ENCODE measurements around the gene VASH1. TPM values are rescaled to one million over a fixed set of nuclear protein-coding genes. Genes with fewer than 3 reads are reported as not detected.

Gene VASH1
- total RNA-seq, 1 donor from 2014 or later = 59.9 TPM

GRCh38 chr14:76827696-76828296 is 66.5 kb downstream of the VASH1 start:
- FAIRE-seq (no peak), DNase-seq (ENCODE audit: low spot score in 2 of 2) (no peak)

DNA sequence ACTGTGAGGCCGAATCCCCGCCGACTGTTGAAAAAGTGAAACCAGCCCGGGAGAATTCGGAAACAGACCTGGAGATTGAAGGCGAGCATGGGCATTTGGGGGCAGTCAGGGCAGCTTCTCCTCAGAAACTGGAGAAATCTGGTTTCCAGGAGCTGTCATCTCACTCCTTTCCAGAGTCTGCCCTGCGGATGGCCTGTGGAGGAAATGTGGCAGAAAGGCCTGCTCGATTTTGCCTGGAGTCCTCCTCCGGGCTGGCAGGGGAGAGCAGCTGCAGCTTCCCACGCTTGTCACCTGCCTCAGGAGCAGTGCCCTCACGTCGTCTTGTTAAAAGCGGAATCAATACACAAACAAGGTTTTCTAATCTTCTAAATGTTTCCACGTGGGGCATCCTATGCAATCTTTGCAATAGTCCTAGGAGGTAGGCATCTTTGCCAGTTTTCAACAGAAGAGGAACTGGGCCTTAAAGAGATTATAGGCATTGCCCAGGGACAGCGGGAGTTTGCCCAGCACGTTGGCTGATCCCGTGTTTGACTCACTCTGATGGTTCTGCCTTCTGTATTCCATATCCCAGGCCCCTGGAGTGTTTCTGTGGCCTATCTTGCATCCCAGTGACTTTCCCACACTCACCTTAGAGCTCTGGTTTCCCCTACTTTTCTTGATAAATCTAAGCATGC is 67.2 kb downstream of the VASH1 start:
- DNase-seq (ENCODE audit: low spot score in 2 of 2) (no peak), FAIRE-seq (no peak)

GRCh38 chr14:76829013-76829365 is 67.7 kb downstream of the VASH1 start:
- DNase-seq (ENCODE audit: low spot score in 2 of 2) (no peak), FAIRE-seq (no peak)

GRCh38 chr14:76829650-76830421 is 68.6 kb downstream of the VASH1 start:
- FAIRE-seq (no peak), DNase-seq (ENCODE audit: low spot score in 2 of 2) (peak; percentile 44 to 77)

DNA sequence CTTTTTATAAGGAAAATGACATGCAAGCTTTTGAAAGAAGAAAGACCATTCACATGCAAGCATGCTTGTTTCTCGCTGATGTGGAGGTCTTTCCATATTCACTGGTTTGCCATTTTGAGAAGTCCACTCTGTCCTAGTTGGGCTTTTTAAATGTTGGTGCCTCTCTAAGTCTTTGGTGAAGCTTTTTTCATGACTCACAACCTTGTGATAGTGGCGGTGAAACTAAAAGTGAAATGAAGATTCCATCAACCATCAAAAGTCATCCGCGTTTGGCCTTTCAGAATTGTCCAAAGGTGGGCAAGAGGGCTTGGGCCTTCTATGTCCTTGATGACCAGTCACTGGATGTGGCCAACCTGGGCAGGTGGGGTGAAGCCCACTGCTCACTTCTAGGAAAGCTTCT is 69.3 kb downstream of the VASH1 start:
- DNase-seq (ENCODE audit: low spot score in 2 of 2) (no peak), FAIRE-seq (no peak)

DNA sequence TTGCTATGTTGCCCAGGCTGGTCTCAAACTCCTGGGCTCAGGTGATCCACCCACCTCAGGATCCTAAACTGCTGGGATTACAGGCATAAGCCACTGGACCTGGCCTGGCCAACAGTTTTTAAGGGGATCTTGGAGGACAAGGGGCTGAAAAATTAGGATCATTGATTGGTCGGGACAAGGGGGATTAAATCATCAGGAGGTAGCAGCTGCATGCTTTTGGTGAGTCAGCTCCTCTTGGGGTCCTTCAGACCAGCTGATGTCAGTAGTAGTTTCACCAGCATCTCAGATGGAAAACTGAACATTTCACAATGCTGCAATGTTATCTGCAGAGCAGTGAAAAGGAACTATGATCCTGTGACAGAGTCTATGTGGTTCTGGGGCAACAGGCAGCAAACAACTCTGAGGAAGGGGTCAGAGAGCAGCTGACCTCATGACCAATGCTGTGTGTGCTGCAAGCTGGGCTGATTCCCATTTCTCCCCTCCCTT is 71.3 kb downstream of the VASH1 start:
- DNase-seq (ENCODE audit: low spot score in 2 of 2) (no peak), FAIRE-seq (no peak)

Other genes starting within 250 kb of the VASH1 start
- gene ANGEL1, start 51.4 kb downstream of the VASH1 start, total RNA-seq = 6.5 TPM
- gene LRRC74A, start 64.9 kb downstream of the VASH1 start, total RNA-seq = not detected